ENCODE data around the gene CEP57L1. TPM values are rescaled to one million over a fixed set of nuclear protein-coding genes. Genes with fewer than 3 reads are reported as not detected.

The CEP57L1 gene
- polyA plus RNA-seq, 1 donor from 2014 or later: 19.7 TPM

- H3F3A ChIP-seq (ENCODE audit: insufficient read depth, low read length, poor library complexity, severe bottlenecking): no peaks in the 10 kb centered on the region
- H3K27ac ChIP-seq (ENCODE audit: low read length): no peak overlapping the region
- no peaks in the 10 kb centered on the region for H3K79me2 ChIP-seq (replicated peaks; ENCODE audit: insufficient read depth, low read length)
- H3K9me2 ChIP-seq (ENCODE audit: insufficient read depth, low read length): no peaks in the 10 kb centered on the region
- no peak overlapping the region for H3K4me3 ChIP-seq (ENCODE audit: low read length)
- H3K4me2 ChIP-seq (ENCODE audit: low read length): no peak overlapping the region
- H4K20me1 ChIP-seq (ENCODE audit: insufficient read depth): no peaks in the 10 kb centered on the region
- no peaks in the 10 kb centered on the region for H3K36me3 ChIP-seq (ENCODE audit: insufficient read depth, low read length)
- no peak overlapping the region for H3K9ac ChIP-seq (ENCODE audit: low read length)
- TF ChIP-seq, protein P1, sequence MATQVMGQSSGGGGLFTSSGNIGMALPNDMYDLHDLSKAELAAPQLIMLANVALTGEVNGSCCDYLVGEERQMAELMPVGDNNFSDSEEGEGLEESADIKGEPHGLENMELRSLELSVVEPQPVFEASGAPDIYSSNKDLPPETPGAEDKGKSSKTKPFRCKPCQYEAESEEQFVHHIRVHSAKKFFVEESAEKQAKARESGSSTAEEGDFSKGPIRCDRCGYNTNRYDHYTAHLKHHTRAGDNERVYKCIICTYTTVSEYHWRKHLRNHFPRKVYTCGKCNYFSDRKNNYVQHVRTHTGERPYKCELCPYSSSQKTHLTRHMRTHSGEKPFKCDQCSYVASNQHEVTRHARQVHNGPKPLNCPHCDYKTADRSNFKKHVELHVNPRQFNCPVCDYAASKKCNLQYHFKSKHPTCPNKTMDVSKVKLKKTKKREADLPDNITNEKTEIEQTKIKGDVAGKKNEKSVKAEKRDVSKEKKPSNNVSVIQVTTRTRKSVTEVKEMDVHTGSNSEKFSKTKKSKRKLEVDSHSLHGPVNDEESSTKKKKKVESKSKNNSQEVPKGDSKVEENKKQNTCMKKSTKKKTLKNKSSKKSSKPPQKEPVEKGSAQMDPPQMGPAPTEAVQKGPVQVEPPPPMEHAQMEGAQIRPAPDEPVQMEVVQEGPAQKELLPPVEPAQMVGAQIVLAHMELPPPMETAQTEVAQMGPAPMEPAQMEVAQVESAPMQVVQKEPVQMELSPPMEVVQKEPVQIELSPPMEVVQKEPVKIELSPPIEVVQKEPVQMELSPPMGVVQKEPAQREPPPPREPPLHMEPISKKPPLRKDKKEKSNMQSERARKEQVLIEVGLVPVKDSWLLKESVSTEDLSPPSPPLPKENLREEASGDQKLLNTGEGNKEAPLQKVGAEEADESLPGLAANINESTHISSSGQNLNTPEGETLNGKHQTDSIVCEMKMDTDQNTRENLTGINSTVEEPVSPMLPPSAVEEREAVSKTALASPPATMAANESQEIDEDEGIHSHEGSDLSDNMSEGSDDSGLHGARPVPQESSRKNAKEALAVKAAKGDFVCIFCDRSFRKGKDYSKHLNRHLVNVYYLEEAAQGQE (IDR thresholded peaks at IDR 0.05; ENCODE audit: borderline replicate concordance): no peak
- TF ChIP-seq RAD21 (conservative IDR thresholded peaks at IDR 0.05): no peak
- TF ChIP-seq EZH2 (IDR thresholded peaks at IDR 0.05; ENCODE audit: borderline replicate concordance, insufficient read depth, low read length, poor library complexity, severe bottlenecking): no peak
- H3K9me3 ChIP-seq (ENCODE audit: low read length): no peaks in the 10 kb centered on the region
- H2AFZ ChIP-seq (ENCODE audit: low read depth, low read length): no peak overlapping the region
- no peaks in the 10 kb centered on the region for H3K27me3 ChIP-seq (ENCODE audit: insufficient read depth, low read depth, low read length)
Observed at GRCh38 chr6:109167562-109167961, 72.3 kb downstream of the CEP57L1 start.

- Histone ChIP-seq H4K20me1 (ENCODE audit: insufficient read depth) (no peaks in the 10 kb centered on the region), H3K36me3 (ENCODE audit: insufficient read depth, low read length) (no peaks in the 10 kb centered on the region), H3K79me2 (replicated peaks; ENCODE audit: insufficient read depth, low read length) (no peaks in the 10 kb centered on the region), H3K4me3 (ENCODE audit: low read length) (no peak overlapping the region), H3F3A (ENCODE audit: insufficient read depth, low read length, poor library complexity, severe bottlenecking) (no peaks in the 10 kb centered on the region), H3K4me2 (ENCODE audit: low read length) (no peak overlapping the region), H3K27ac (ENCODE audit: low read length) (no peak overlapping the region), H3K9ac (ENCODE audit: low read length) (no peak overlapping the region), H3K9me2 (ENCODE audit: insufficient read depth, low read length) (no peaks in the 10 kb centered on the region), H3K9me3 (ENCODE audit: low read length) (no peaks in the 10 kb centered on the region), H2AFZ (ENCODE audit: low read depth, low read length) (no peak overlapping the region), H3K27me3 (ENCODE audit: insufficient read depth, low read depth, low read length) (no peaks in the 10 kb centered on the region)
- TF ChIP-seq EP300 (conservative IDR thresholded peaks at IDR 0.05; ENCODE audit: poor library complexity, severe bottlenecking): no peak
- no peak for TF ChIP-seq MXI1 (conservative IDR thresholded peaks at IDR 0.05; ENCODE audit: poor library complexity, severe bottlenecking)
- no peak for TF ChIP-seq EZH2 (IDR thresholded peaks at IDR 0.05; ENCODE audit: borderline replicate concordance, insufficient read depth, low read length, poor library complexity, severe bottlenecking)
- TF ChIP-seq, protein P1 (IDR thresholded peaks at IDR 0.05; ENCODE audit: borderline replicate concordance): no peak
- no peak for TF ChIP-seq TAF1 (IDR thresholded peaks at IDR 0.05; ENCODE audit: low read depth)
- TF ChIP-seq RAD21 (conservative IDR thresholded peaks at IDR 0.05): no peak
- TF ChIP-seq SMC3 (conservative IDR thresholded peaks at IDR 0.05; ENCODE audit: poor library complexity): no peak
- TF ChIP-seq POLR2AphosphoS5 (IDR thresholded peaks at IDR 0.05): no peak
- TF ChIP-seq CTCF (IDR thresholded peaks at IDR 0.05; ENCODE audit: poor library complexity, severe bottlenecking): no peak
Observed at GRCh38 chr6:109170333-109170732, 75.0 kb downstream of the CEP57L1 start.
